Gastrocnemius medialis (tissue), 4 donors: ENCODE results near the gene KANTR.

ENCODE experiments used
- POLR2A ChIP-seq, 2 donors: fragments of 450-650 bp; IDR thresholded peaks; one replicate each; pipeline ENCODE4 v1.6.1; 2017; ENCODE audit warnings: antibody characterized with exemption in 2 of 2, mild to moderate bottlenecking in 2 of 2, moderate library complexity in 2 of 2
- TF ChIP-seq, protein P1 (sequence below), 5 experiments: fragments of 450-650 bp in 3 of 5; fragments of 200-600 bp in 2 of 5; sonication (generic) in 2 of 5; IDR thresholded peaks in 4 of 5; conservative IDR thresholded peaks in 1 of 5; 1 replicate in 4 of 5; 2 replicates in 1 of 5; pipeline ENCODE4 v1.5.1; 2016 to 2019; ENCODE audit warnings: antibody characterized with exemption in 5 of 5, mild to moderate bottlenecking in 3 of 5, moderate library complexity in 3 of 5

- TF ChIP-seq, protein P1, sequence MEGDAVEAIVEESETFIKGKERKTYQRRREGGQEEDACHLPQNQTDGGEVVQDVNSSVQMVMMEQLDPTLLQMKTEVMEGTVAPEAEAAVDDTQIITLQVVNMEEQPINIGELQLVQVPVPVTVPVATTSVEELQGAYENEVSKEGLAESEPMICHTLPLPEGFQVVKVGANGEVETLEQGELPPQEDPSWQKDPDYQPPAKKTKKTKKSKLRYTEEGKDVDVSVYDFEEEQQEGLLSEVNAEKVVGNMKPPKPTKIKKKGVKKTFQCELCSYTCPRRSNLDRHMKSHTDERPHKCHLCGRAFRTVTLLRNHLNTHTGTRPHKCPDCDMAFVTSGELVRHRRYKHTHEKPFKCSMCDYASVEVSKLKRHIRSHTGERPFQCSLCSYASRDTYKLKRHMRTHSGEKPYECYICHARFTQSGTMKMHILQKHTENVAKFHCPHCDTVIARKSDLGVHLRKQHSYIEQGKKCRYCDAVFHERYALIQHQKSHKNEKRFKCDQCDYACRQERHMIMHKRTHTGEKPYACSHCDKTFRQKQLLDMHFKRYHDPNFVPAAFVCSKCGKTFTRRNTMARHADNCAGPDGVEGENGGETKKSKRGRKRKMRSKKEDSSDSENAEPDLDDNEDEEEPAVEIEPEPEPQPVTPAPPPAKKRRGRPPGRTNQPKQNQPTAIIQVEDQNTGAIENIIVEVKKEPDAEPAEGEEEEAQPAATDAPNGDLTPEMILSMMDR (IDR thresholded peaks at IDR 0.05 in 4 of 5, conservative IDR thresholded peaks at IDR 0.05 in 1 of 5): no peak
- no peak for TF ChIP-seq POLR2A (IDR thresholded peaks at IDR 0.05)
Observed at GRCh38 chrX:53114864-53115549, 21.1 kb downstream of the KANTR start.
